ENCODE results near the gene CDC42BPB.

GRCh38 chr14:103023881-103024473 lies 33.4 kb downstream of the CDC42BPB start:
- TF ChIP-seq CTCF (IDR thresholded peaks at IDR 0.05) = no peak
- no peak for TF ChIP-seq POLR2A (IDR thresholded peaks at IDR 0.05)
